ENCODE measurements around the gene TXLNB.
A peak's percentile ranks its signal among the peaks of the same experiment; 100 is the strongest.

The TXLNB gene

GRCh38 chr6:139291813-139292619 lies at the start of gene TXLNB:
Gene TXLNB (minus strand): TSS chr6:139291998. CDS start chr6:139288899, 3,099 bp downstream.
- peak; percentile 61 for DNase-seq

GRCh38 chr6:139341060-139341459 lies 49.3 kb upstream of the TXLNB start:
- DNase-seq, result no peak

DNA sequence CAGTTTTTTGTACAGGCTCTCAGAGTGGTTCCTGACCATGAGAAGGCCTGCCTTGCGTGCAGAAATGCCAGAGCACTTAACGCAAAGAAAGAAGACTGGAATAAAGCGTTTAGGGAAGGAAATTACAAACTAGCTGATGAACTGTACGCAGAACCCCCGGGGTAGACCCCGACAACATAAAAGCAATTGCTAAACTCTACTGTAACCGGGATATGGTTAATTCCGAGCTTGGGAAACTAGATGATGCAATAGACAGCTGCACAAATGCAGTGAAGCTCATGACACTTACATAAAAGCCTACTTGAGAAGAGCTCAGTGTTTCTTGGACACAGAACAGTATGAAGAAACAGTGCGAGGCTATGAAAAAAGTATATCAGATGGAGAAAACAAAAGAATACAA lies 47.0 kb upstream of the TXLNB start:
- DNase-seq, result no peak

DNA sequence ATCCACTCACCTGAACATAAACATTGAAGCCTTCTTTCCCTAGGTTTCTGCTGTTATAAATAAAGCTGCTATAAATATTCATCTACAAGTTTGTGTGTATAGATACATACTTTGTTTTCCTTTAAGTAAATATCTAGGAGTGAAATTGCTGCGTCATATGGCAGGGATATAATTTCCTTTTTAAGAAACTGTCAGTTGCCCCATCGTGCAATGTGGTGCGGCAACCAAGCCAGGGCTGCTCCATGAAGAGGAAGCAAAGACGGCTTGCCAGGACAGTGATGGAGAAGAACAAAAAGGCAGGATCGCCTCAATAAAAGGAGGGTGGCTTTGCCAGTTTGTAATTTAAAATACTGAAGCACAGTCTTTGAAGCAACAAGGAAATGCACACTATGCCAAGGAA lies 46.0 kb upstream of the TXLNB start:
- no peak for DNase-seq

- no peak for DNase-seq
Observed at GRCh38 chr6:139337001-139337400, 45.2 kb upstream of the TXLNB start.

GRCh38 chr6:139336488-139336887 lies 44.7 kb upstream of the TXLNB start:
- DNase-seq, result peak; percentile 26

DNA sequence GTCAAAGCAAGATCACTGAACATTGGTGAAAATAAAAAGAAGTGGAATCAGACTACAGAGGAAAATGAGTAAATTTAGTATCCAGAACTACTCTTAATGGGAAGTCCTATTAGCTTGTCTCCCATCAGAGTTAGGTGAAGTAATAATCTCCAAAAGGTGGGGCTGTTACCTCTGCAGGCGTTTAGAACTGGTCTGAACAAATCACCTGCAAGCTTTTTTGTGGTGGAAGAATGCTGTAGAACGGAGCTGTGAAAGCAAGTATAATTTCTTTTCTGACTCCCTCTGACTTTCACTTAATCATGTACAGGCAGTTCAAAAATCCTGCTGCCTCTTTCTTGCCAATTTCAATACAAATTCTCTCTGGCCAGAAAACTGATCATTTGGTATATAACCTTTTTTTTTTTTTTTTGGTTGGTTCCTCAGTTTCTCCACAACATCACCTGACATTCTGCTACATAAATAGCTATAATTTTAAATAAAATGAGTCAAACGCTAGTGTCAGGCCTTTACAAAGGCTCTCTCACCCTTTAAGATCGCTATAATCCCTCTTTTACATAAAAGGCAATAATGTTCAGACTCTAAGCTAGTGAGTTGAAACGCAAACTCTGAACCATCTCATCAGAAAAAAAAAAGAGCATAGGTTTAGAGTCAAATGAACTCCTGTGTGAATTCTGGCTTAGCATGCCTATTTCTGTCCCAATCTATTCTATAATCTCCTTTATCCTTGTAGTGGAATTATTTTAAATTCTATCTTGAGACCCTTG lies 43.8 kb upstream of the TXLNB start:
- no peak for DNase-seq

GRCh38 chr6:139334806-139335446 lies 43.1 kb upstream of the TXLNB start:
- no peak for DNase-seq

DNA sequence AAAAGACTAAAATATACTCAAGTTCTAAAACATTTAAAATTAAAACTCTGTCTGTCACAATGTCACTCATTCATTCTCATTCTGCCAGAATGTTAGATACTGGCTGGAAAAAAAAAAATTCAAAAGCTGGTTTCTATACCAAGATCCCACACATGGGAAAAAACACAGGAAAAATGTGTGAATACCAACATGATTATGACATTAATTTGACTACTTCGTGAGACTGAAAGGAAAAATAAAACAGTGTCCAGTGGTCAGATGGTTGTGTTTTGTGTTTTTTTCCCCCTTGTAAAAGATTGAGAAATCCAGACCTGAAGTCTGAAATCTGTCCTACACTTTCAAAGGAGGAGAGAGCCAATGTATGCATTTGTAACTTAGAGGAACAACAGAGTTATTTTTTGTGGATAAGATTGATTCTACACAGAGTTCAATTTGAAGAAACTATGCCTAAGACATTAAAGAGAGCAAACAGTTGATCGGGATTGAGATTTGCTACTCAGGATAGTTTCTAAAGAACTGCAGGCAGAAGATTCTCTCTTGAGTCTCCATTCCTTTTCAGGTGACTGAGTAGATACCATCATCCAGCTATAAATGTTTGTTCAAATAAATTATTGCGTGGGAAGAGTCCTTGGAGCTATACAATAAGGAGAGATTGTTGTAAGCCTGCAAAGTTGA lies 39.2 kb upstream of the TXLNB start:
- DNase-seq, result no peak

DNA sequence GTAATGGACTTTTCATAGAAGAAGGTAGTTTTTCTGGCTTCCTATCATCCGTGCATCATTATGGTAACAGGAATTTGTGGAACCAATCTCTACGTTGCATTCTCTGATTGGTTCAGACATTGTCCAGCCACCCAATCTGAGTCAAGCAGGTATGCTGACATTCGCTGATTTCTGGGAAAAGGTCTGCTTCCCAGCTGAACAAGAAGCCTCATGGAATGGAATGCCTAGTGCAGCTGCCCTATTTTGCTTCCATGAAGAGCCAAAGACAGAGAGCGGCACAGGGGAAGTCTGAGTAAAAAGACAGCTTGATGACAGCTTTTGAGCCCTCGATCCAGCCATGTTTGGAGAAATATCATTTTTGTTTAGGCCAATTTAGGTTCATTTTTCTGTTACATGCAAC lies 38.5 kb upstream of the TXLNB start:
- no peak for DNase-seq

DNA sequence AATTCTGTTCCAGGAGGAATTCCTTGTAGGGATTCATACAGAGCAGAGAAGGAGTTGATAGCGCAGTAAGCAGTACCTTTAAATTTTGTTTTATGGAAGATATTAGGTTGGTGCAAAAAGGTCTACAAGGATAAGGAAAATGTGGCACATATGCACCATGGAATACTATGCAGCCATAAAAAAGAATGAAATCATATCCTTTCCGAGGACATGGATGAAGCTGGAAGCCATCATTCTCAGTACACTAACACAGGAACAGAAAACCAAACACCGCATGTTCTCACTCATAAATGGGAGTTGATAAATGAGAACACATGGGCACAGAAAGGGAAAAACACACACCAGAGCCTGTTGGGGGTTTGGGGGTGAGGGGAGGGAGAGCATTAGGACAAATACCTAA lies 37.4 kb upstream of the TXLNB start:
- DNase-seq, result no peak

GRCh38 chr6:139327038-139327437 lies 35.2 kb upstream of the TXLNB start:
- no peak for DNase-seq

DNA sequence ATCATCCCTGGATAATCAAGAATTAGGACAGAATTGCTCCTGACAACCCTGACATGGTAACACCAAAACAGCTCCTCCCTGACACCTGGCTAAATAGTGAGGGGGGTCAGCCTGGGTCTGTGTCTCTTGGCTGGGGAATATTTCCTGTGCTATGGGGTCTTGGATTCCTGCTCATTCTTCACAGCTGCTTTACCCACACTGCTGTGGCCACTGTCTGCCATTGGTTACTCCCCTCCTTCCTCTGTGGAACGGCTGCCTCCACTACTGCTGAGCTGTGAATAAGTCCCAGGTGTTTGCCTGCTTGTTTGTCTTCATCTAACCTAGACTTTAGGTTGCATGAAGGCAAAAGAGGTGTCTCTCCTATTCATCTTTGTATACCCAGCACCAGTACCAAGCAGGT lies 33.9 kb upstream of the TXLNB start:
- DNase-seq, result no peak

DNA sequence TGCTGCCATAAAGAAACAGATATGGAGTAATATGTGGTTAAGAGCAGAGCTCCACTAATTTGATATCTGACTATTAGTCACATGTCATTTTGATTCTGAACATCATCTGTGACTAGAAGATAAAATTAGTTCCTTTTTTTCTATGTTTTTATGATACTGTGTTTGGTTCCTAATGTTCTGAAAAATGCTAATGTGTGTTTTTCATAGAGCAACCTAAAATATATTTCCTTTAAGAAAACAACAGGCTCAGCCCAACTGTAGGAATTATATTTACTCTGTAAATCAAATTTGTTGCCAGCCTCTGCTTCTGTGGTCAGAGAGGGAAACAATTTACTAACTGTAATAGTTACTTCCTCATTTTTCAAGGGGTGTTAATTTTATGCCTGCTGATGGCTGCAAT lies 33.3 kb upstream of the TXLNB start:
- DNase-seq, result no peak

GRCh38 chr6:139324301-139324555 lies 32.4 kb upstream of the TXLNB start:
- DNase-seq, result no peak

GRCh38 chr6:139323511-139324300 lies 31.9 kb upstream of the TXLNB start:
- no peak for DNase-seq

GRCh38 chr6:139320081-139320480 lies 28.3 kb upstream of the TXLNB start:
- no peak for DNase-seq

DNA sequence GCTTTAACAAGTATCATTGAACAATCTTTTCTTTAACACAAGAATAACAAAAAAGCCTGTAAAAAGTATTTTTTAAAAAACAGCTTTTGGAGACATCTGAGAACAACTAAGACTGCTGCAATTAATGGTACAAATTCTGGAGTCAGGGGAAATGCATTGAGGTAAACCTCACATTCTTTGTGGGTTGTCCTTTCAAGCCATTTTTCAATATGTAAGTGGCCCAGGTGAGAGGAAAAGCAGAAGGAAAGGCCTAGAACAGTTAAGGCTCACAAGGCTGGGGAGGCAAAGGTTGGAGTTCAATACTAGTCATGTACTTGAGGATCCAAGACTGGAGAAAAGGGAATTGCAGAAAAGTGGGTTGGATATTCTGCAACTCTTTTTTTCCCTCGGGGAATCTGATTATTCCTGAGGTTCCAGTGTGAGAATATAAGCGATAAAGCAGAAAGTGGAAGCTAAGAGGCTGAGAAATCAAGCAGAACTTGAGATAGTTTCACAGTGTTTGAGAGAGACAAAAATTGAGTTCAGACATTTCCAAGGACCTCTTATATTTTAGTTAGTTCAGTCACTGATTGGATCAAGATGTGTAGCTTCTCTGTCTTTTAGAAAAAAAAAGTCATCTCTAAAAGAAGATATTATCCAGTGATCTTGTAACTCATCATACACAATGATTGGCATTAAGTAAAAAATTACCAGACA lies 25.0 kb upstream of the TXLNB start:
- DNase-seq, result no peak

DNA sequence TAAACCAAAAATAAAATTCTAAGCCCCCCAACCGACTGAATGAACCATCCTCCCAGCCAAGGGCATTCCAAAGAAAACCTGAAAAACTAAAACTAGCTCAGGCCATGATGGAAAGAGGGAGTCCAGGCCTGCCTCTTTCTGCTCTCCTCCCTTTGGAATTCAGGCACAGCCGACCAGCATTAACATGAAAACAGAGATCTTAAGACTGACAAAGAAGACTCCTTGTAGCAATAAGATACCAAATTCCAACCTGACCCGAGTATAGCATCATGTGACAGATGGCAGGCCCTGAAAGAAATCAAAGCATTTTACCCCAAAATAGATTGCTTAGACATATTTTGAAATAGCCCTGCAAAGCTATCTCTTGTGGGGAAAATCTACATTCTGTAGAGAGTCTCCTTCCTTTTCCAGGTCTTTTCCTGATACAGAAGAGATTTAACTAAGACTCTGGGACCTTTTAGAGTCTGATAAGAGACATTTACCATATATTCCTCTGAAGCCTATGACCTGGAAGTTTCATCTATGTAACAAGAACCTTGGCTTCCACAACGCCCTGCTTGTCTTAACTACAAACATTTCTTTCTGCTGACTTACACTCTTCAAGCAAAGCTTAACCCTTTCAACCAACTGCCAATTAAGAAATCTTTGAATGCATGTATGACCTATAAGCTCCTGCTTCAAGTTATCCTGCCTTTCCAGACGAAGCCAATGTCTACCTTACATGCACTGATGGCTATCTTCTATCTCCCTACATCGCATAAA lies 22.2 kb upstream of the TXLNB start:
- no peak for DNase-seq

DNA sequence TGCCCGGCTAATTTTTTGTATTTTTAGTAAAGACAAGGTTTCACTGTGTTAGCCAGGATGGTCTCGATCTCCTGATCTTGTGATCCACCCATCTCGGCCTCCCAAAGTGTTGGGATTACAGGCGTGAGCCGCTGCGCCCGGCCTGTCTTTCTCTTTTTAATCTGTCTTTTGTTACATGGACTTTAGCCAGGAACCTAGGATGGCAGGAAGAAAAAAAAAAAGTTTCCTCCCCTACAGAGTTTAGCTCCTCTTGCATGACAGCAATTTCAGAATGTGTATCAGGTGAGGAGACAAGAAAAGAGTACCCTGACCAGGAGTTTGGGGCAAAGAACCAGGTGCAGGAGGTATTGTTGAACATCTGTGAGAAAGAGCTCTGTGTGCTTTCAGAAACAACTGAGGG lies 21.4 kb upstream of the TXLNB start:
- no peak for DNase-seq

DNA sequence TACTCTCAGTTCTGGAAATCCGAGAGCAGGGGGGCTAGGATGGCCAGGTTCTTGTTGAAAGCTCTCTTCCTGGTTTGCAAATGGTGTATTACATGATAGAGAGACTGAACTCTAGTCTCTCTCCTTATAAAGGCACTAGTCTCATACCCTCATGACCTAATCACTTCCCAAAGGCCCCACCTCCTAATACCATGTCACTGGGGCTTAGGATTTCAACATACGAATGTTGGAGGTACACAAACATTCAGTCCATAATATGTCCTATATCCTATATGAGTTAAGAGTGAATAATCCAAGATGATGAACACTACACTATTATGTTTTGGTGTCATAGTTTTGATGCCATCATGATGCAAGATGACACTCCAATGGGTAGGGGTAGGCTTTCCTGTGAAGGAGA lies 20.0 kb upstream of the TXLNB start:
- no peak for DNase-seq
